Thoracic aorta (tissue), 2 donors: ENCODE results near the gene CCDC82. TPM values are rescaled to one million over a fixed set of nuclear protein-coding genes. Genes with fewer than 3 reads are reported as not detected.

ENCODE experiments used
- ATAC-seq: fragments of 150-250 bp; one replicate; pipeline ENCODE4 v1.8.0; 2017; ENCODE audit warnings: low read depth; ENCODE audit not compliant: insufficient number of reproducible peaks, low FRiP score
- DNase-seq: peaks from one replicate; pipeline ENCODE4 v3.0.0-alpha.2; 2020; ENCODE audit warnings: low spot score
- H3K27ac ChIP-seq, 2 donors: fragments of 200-600 bp; sonication (generic); 1 replicate in 1 of 2; 2 replicates in 1 of 2; pipeline ENCODE4 v1.5.1; 2016; ENCODE audit warnings: mild to moderate bottlenecking in 2 of 2, moderate library complexity in 2 of 2
- H3K27me3 ChIP-seq: fragments of 200-600 bp; sonication (generic); replicated peaks from 2 replicates; pipeline ENCODE4 v1.6.0; 2016; ENCODE audit warnings: mild to moderate bottlenecking; ENCODE audit not compliant: insufficient read depth
- H3K36me3 ChIP-seq: fragments of 200-600 bp; sonication (generic); one replicate; pipeline ENCODE4 v1.5.1; 2016
- H3K4me1 ChIP-seq, 2 donors: fragments of 200-600 bp; sonication (generic); 1 replicate in 1 of 2; 2 replicates in 1 of 2; pipeline versions ENCODE4 v1.5.1 to v1.6.0; 2016; ENCODE audit warnings: low read depth in 2 of 2, mild to moderate bottlenecking in 1 of 2; ENCODE audit not compliant: control insufficient read depth in 1 of 2
- H3K4me3 ChIP-seq: fragments of 200-600 bp; sonication (generic); 2 replicates; pipeline ENCODE4 v1.5.1; 2016; ENCODE audit warnings: mild to moderate bottlenecking
- H3K9me3 ChIP-seq: fragments of 200-600 bp; sonication (generic); 2 replicates; pipeline ENCODE4 v1.5.1; 2016
- total RNA-seq, 2 donors: library from RNA; depleted of rRNA; stranded (reverse); fragments of >200 nt; gene quantifications; one replicate each; pipeline versions ENCODE4 v1.1.0 to v1.2.3, GENCODE V29; 2016
- TF ChIP-seq, protein P1 (sequence below): fragments of 200-600 bp; sonication (generic); IDR thresholded peaks from one replicate; pipeline ENCODE4 v1.5.1; 2019; ENCODE audit warnings: antibody characterized with exemption

The CCDC82 gene
- total RNA-seq, 2 donors from 2014 or later = 28.8 to 34.2 TPM

DNA sequence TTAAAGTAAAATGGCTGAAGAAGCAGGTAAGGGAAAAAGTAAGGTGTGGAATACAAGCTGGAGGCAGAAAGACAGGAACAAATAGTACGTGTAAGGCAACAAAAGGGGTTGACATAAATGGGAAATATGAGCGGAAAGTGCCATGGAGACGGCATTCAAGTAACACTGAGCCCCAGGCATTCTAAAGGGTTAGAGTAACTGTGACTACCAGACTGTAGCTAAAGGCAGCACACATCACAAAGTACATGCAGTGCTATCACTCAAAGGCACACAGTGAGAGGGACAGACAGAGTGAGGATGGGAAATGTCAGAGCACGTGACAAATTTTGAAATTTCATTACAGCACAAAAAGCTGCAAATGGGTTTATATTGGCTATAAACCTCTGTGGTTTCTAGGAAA lies 32.9 kb downstream of the CCDC82 start:
- Histone ChIP-seq H3K36me3 (peaks cover 10% of the 10 kb centered on the region), H3K4me1 (no peaks in the 10 kb centered on the region), H3K4me3 (no peak overlapping the region), H3K27ac (no peak overlapping the region), H3K9me3 (no peaks in the 10 kb centered on the region), H3K27me3 (no peaks in the 10 kb centered on the region)
- DNase-seq (no peak), ATAC-seq (no peak)
- TF ChIP-seq, protein P1, sequence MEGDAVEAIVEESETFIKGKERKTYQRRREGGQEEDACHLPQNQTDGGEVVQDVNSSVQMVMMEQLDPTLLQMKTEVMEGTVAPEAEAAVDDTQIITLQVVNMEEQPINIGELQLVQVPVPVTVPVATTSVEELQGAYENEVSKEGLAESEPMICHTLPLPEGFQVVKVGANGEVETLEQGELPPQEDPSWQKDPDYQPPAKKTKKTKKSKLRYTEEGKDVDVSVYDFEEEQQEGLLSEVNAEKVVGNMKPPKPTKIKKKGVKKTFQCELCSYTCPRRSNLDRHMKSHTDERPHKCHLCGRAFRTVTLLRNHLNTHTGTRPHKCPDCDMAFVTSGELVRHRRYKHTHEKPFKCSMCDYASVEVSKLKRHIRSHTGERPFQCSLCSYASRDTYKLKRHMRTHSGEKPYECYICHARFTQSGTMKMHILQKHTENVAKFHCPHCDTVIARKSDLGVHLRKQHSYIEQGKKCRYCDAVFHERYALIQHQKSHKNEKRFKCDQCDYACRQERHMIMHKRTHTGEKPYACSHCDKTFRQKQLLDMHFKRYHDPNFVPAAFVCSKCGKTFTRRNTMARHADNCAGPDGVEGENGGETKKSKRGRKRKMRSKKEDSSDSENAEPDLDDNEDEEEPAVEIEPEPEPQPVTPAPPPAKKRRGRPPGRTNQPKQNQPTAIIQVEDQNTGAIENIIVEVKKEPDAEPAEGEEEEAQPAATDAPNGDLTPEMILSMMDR = no peak

DNA sequence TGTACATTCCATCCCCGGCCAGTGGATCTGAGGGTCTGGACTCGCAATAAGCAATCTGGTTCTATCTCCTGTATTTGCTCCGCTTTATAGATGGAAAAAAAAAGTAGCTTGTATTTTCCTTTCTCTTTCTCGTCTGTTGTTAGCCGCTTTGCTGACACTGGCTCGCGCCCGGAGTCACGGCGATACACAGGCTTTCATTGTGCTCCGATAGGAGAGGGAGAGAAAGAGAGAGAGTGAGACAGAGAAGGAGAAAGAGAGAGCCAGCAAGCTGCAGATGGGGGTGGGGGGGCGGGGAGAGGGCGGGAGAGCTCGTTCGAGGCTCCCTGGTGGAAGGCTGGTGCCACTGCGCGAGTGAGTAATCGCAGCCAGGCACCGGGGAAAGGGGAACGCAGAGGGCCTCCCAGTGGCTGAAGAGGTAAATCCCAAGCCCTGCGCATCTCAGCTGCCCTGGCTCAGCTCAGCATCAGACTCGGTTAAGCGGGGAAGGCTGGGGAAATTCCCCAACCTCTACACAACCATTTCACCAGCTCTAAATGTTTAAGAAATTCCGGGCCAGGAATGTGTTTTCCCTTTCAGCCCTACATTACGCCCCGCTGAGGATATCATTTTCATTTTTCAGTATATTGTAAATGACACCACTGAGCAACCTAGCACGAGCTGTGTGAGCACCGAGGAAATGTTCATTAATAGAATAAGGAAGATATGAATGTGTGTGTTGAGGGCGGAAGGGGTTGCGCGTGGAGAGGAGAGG lies 46.6 kb downstream of the CCDC82 start, which contains the start of gene MAML2:
Gene MAML2 (minus strand): TSS at position 235 of the 751 bp plus-strand sequence. CDS start 1,300 bp downstream, outside the sequence.
- H3K27me3 ChIP-seq = no peaks in the 10 kb centered on the region
- no peaks in the 10 kb centered on the region for H3K36me3 ChIP-seq
- peak within 1 kb of the TSS; percentile 87 to 88 for H3K27ac ChIP-seq
- DNase-seq (peak; percentile 82), ATAC-seq (peak; percentile 40)
- no peaks in the 10 kb centered on the region for H3K9me3 ChIP-seq
- peak within 1 kb of the TSS; percentile 98 for H3K4me3 ChIP-seq
- TF ChIP-seq, protein P1 = peak; percentile 97
- peaks cover 30 to 31% of the 10 kb centered on the region in 2 donors for H3K4me1 ChIP-seq

DNA sequence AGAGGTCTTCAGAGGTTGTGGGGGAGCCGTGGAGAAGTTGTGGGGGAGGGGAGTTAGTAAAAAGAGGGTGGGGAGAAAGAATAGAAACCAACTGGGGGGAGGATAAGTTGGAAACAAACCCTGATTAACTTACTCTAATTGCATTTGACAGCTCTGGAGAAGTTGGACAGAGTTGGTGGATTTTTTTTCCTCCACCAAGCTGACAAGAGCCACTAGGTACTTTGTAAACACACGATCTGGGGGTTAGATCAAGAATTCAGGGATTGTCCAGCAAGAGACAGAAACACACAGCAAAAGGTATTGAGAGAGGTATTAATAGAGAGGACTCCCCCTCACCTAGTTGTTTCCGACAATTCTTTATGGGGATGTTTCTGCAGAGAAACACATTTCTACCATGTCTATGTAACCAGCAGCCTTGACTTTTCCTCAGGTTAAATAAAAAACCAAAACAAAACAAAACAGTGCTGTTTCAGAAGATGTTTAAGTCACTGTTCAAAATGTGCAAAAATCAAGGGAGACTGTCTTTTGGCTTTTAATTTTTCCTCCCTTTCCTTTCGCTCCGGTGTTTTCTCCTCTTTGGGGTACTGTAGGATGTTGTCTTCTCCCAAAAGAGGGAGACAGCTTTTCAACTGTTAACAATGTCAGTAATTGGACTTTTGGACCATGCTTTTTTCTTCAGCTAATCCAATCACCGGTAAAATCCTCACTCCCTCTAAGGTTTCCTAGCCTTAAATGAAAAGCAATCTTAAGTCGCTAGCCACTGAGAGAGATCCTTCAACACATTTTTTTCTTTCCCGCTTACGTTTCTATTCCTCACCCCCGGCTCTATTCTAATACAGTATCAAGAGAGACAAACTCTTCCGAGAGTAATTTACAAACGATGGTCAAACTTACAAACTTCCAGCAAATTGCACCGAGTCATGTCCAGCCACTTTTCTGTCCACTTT lies 47.4 kb downstream of the CCDC82 start:
- no peaks in the 10 kb centered on the region for H3K36me3 ChIP-seq
- peak overlapping the region; percentile 87 to 88 for H3K27ac ChIP-seq
- TF ChIP-seq, protein P1 = peak; percentile 3
- H3K27me3 ChIP-seq = no peaks in the 10 kb centered on the region
- ATAC-seq (peak; percentile 3), DNase-seq (no peak)
- no peaks in the 10 kb centered on the region for H3K9me3 ChIP-seq
- H3K4me1 ChIP-seq = peaks cover 39 to 40% of the 10 kb centered on the region in 2 donors
- peak overlapping the region; percentile 98 for H3K4me3 ChIP-seq

DNA sequence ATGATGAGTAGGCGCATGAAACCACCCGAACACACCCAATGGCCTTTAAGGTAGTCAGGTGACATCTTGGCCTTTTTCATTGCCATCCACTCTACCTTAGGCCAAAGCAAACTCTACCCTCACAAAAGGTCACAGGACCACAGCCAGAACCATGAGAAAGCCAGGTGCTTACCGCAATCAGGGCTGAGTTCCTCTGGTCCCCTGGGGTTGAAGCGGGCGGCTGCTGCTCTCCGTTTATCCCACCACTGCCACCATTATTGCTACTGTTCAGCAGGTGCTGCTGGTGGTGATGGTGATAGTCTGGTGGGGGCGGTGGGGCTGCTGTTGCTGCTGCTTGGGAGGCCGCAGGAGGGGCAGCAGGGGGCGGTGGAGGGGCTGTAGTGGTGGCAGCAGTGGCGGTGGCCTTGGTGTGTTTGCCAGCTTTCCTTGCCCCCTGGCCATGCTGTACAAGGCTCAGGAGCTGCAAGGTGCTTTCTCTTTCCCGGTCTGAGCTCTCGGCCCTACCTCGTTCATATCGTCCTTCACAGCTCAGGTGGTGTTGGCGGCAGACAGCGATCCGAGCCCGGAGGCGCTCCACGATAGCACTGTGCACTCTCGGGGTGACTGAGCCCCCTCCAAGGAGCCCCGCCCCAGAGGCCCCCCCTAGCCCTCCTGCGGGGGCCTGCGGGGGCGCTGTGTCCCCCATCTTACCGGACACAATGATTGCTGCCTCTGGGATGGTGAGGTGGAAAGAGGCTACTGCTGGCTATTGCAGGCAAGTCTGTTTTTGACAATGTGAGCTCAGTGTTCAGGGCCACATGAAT lies 48.3 kb downstream of the CCDC82 start:
- H3K9me3 ChIP-seq = no peaks in the 10 kb centered on the region
- peaks cover 40 to 47% of the 10 kb centered on the region in 2 donors for H3K4me1 ChIP-seq
- peak overlapping the region; percentile 87 to 88 for H3K27ac ChIP-seq
- H3K36me3 ChIP-seq = no peaks in the 10 kb centered on the region
- TF ChIP-seq, protein P1 = peak; percentile 49
- peak overlapping the region; percentile 98 for H3K4me3 ChIP-seq
- no peaks in the 10 kb centered on the region for H3K27me3 ChIP-seq
- no peak for ATAC-seq
- DNase-seq = no peak
